ENCODE measurements around the gene NYNRIN. TPM values are rescaled to one million over a fixed set of nuclear protein-coding genes. Genes with fewer than 3 reads are reported as not detected.
"Not testable (repeated sequence)": the region's sequence is repeated elsewhere in the genome, so short reads cannot be mapped to it uniquely, and the experiment has no call there.

The NYNRIN gene
- total RNA-seq: 0.05 and 0.21 TPM in 2 replicates
- polyA plus RNA-seq (2012): 0.04 TPM

GRCh38 chr14:24398653-24399446 is at the start of gene NYNRIN:
TSS of gene NYNRIN (plus strand) at chr14:24399003. CDS start at chr14:24399247, 244 bp downstream.
- DNase-seq (ENCODE audit: low read depth): no peak

- DNase-seq (ENCODE audit: low read depth): no peak
These were observed 49.1 kb upstream of the NYNRIN start for GRCh38 chr14:24349742-24350141.

- DNase-seq (ENCODE audit: low read depth): peak; percentile 43
These were observed 47.3 kb upstream of the NYNRIN start for GRCh38 chr14:24351517-24351916.

- peak; percentile 27 for DNase-seq (ENCODE audit: low read depth)
These were observed 45.0 kb upstream of the NYNRIN start for GRCh38 chr14:24353559-24354481.

- not testable (repeated sequence) for DNase-seq (ENCODE audit: low read depth)
These were observed 44.3 kb upstream of the NYNRIN start for GRCh38 chr14:24354482-24354825.

- no peak for DNase-seq (ENCODE audit: low read depth)
These were observed 43.8 kb upstream of the NYNRIN start for GRCh38 chr14:24355009-24355408.

- DNase-seq (ENCODE audit: low read depth): no peak
These were observed 42.6 kb upstream of the NYNRIN start for GRCh38 chr14:24356208-24356607.

GRCh38 chr14:24360281-24360680 is 38.5 kb upstream of the NYNRIN start:
- no peak for DNase-seq (ENCODE audit: low read depth)

- DNase-seq (ENCODE audit: low read depth): no peak
These were observed 37.5 kb upstream of the NYNRIN start for GRCh38 chr14:24361326-24361725.

GRCh38 chr14:24362241-24362960 is 36.4 kb upstream of the NYNRIN start:
- DNase-seq (ENCODE audit: low read depth): no peak

- DNase-seq (ENCODE audit: low read depth): no peak
These were observed 35.4 kb upstream of the NYNRIN start for GRCh38 chr14:24363401-24363800.

GRCh38 chr14:24364841-24365240 is 34.0 kb upstream of the NYNRIN start:
- peak; percentile 65 for DNase-seq (ENCODE audit: low read depth)

- DNase-seq (ENCODE audit: low read depth): peak; percentile 92
These were observed 33.0 kb upstream of the NYNRIN start for GRCh38 chr14:24365600-24366412.

GRCh38 chr14:24366413-24366720 is 32.4 kb upstream of the NYNRIN start:
- DNase-seq (ENCODE audit: low read depth): no peak

GRCh38 chr14:24366721-24367513 is 31.9 kb upstream of the NYNRIN start:
- DNase-seq (ENCODE audit: low read depth): peak; percentile 88

- DNase-seq (ENCODE audit: low read depth): peak; percentile 88
These were observed 31.1 kb upstream of the NYNRIN start, which contains the start of gene NFATC4 for GRCh38 chr14:24367514-24368211. TSS of gene NFATC4 (plus strand) at chr14:24368184. CDS start at chr14:24368341, 157 bp downstream.

- no peak for DNase-seq (ENCODE audit: low read depth)
These were observed 30.6 kb upstream of the NYNRIN start for GRCh38 chr14:24368212-24368561.

- peak; percentile 63 for DNase-seq (ENCODE audit: low read depth)
These were observed 30.1 kb upstream of the NYNRIN start for GRCh38 chr14:24368562-24369252.

- no peak for DNase-seq (ENCODE audit: low read depth)
These were observed 29.3 kb upstream of the NYNRIN start for GRCh38 chr14:24369463-24369862.

Data from myocyte (in vitro differentiated cells).